Lung microvascular endothelial cell (primary cell): ENCODE measurements around the gene ZNF491. TPM values are rescaled to one million over a fixed set of nuclear protein-coding genes. Genes with fewer than 3 reads are reported as not detected.
"Not testable (repeated sequence)": the region's sequence is repeated elsewhere in the genome, so short reads cannot be mapped to it uniquely, and the experiment has no call there.

Source experiments
- DNase-seq, 2 donors: peaks; one replicate each; pipeline versions ENCODE4 v3.0.0 to v3.0.0-alpha.2; 2010; ENCODE audit warnings: low read depth in 2 of 2
- total RNA-seq: library from RNA; depleted of rRNA; stranded (reverse); fragments of >200 nt; gene quantifications from 2 replicates; pipeline ENCODE4 v1.2.1, GENCODE V29; 2014

Gene ZNF491
- total RNA-seq, 1 donor from 2014 or later: 1.4 TPM

DNA sequence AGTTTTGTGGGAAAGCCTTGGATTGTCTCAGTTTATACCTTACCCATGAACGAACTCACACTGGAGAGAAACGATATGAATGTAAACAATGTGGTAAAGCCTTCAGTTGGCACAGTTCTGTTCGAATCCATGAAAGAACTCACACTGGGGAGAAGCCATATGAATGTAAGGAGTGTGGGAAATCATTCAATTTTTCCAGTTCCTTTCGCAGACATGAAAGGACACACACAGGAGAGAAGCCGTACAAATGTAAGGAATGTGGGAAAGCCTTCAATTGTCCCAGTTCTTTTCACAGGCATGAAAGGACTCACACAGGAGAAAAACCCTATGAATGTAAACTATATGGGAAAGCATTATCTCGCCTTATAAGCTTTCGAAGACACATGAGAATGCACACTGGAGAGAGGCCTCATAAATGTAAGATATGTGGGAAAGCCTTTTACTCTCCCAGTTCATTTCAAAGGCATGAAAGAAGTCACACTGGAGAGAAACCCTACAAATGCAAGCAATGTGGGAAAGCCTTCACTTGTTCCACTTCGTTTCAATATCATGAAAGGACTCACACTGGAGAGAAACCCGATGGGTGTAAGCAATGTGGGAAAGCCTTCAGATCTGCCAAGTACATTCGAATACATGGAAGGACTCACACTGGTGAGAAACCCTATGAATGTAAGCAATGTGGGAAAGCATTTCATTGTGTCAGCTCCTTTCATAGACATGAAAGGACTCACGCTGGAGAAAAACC, 8.2 kb downstream of the ZNF491 start:
- no peak for DNase-seq

DNA sequence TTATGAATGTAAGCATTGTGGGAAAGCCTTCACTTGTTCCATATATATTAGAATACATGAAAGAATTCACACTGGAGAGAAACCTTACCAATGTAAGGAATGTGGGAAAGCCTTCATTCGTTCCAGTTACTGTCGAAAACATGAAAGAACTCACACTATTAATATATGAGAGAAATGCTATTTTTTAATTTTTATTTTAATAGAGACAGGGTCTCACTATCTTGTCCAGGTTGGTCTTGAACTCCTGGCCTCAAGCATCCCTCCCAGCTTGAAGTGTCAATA, 8.7 kb downstream of the ZNF491 start:
- no peak for DNase-seq

DNA sequence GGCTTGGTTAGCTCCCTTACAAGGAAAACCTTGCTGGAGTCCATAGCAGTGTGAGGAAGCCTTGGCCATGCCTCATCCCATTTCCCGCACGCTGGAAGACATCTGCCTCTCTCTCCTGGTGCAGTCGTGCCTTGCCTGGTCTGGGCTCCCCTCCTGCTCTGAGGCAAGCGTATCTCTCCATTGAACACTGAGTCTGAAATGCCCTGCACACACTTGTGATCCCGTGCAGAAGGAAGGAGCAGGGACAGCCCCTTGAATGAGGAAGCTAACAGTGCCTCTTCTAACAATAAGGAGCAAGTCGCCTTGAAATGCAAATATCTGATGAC, 15.3 kb downstream of the ZNF491 start:
- no peak for DNase-seq

- DNase-seq: peak; percentile 93 to 94
These were observed 15.8 kb downstream of the ZNF491 start, which contains the start of gene ZNF440 for GRCh38 chr19:11814029-11814699. Gene ZNF440, plus strand, starts transcription at chr19:11814273. Its CDS starts 175 bp downstream, at chr19:11814448.

DNA sequence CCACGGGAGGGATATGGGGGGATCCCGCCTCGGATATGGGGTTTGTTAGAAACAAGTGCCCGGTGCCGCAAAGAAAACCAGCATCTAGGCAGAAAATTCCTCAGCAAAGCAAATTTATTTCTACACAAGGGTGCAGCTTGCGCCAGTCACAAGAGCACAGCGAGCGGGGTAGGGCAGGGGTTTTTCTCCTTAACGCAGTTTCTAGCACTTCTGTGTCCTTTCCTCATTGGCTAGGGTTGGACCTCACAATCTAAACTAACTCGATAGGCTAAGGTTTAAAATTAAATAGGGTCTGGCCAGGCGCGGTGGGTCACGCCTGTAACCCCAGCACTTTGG, 16.3 kb downstream of the ZNF491 start:
- DNase-seq: peak; percentile 41 to 44

DNA sequence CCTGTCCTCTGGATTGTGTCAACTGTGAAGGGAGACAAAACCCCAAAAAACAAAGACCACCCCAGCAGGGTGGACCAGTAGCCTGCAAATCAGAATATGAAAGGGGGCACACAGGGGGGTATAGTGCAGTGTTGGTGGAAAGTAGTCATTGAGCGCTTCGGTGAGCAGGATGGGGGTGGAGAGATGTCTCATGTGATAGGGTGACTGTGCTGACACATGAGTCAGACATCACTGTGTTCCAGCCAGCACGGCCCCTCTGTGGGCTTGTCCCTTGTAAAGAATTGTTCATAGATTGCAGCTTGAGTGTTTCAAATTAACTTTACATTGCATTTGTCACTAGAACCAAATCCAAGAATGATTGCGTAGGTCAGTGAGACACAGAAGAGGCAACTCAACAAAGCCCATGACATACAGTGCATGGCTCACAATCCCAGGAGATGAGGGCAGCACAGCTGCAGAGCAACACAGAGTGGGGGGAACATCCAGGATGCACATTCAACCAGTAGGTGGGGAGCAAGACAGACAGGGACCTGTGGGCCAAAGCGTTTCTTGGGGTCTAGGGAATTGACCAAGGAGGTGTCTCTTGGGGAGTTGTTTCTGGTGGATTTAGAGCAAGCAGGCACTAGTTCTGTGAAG, 23.3 kb downstream of the ZNF491 start:
- DNase-seq: peak in 1 of 2 donors; percentile 28

GRCh38 chr19:11828957-11829876, 30.9 kb downstream of the ZNF491 start:
- DNase-seq: not testable (repeated sequence)

- no peak for DNase-seq
These were observed 34.1 kb downstream of the ZNF491 start for GRCh38 chr19:11832253-11832912.

DNA sequence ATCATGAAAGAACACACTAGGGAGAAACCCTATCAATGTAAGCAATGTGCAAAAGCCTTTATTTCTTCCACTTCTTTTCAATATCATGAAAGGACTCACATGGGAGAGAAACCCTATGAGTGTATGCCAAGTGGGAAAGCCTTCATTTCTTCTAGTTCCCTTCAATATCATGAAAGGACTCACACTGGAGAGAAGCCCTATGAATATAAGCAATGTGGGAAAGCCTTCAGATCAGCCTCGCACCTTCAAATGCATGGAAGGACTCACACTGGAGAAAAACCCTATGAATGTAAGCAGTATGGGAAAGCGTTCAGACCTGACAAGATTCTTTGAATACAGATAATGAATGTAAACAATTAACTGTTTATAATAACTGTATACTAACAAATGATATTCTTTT, 35.2 kb downstream of the ZNF491 start:
- no peak for DNase-seq

DNA sequence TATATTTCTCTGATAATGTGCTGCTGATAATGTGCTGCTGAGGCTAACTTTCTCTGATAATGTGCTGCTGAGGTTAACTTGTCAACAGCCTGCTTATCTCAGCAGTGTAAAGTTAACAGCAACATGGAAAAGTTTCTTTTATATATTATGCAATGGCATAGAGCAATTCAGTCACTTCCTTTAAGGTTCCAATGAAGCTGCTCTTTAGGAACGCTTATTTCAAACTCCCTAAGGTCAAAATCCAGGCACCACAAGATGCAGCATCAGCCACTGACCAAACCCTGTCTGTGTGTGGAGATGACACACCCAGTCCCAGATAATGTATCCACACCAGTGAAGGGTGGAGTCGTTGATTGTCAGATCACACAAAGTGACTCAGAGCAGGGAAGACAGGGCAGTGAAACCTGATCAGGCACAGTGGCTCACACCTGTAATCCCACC, 37.3 kb downstream of the ZNF491 start:
- not testable (repeated sequence) for DNase-seq

GRCh38 chr19:11843722-11844121, 45.4 kb downstream of the ZNF491 start:
- no peak for DNase-seq

DNA sequence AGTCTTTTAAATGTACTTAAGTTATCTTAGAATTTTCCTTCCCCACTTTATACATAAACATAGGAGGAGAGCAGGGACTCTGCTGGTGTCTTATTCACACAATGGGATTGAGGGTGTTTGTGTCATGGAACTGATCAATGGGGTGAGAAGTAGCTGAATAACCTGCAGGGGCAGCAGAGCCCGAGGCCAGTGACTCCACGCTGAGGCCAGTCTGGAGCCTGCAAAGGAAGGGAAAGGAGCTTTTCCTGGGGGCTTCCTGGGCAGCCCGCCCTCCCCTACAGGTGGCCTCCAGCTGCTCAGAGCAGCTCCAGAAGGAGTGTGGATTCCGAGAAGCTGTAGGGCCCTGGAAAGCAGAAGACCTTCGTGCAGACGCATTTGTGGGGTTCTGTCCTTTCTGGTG, 49.3 kb downstream of the ZNF491 start:
- DNase-seq: not testable (repeated sequence)

DNA sequence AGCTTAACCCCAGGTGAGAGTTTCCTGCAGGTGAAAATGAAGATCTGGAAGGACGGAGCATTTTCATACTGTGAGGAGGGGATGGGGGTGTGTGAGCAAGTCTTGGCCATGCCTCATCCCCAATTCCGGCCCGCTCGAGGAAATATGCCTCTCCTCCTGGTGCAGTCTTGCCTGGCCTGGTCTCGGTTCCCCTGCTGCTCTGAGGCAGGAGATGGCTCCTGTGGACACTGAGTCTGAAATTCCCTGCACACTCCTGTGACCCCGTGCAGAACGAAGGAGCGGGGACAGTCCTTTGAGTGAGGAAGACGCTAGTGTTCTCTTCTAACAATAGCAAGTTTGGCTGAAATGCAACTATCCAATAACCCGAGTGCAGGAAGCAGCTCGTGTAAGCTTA, 49.9 kb downstream of the ZNF491 start:
- no peak for DNase-seq

DNA sequence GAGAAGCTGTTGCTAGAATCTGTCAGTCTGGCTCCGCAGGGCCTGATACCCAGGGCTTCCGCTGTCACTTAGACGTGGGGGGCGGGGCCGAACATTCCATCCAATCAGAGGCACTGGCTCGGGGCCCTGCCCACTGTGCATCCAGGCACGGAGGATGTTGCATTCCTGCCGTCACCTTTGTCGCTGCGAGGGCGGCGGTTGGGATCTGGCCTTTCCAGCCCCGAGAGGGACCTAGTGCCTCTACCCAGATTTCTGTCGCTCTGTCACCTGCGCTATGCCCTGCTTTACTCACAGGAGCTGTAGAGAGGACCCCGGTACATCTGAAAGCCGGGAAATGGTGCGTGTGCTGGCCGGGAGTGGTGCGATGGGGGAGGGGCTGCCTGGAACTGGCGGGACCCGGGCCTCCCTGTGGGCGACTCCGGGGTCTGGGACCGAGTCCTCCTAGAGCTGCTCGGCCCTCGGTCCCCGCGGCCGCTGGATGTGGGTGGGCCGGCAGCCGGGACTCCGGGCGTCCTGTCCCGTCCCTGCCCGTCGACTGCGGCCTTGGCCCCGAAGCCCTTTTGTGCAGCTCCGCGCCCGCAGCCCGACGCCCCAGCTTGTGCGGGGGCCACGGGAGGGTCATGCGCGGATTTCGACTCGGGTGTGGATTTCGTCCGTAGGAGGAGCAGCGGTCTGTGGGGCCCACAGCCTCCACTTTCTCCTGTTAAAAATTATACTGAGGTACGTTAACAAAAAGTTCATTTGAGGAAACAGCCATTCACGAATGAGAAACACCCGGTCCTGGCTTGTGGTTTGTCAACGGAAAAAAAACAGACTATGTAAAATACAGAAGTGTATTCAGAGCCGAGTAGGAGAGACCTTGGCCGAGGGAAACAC, 50.5 kb downstream of the ZNF491 start, which contains the start of gene ZNF439:
TSS of gene ZNF439 (plus strand) at position 133 of the 876 bp plus-strand sequence. CDS start at position 275, 142 bp downstream.
- DNase-seq: peak; percentile 3 to 39

DNA sequence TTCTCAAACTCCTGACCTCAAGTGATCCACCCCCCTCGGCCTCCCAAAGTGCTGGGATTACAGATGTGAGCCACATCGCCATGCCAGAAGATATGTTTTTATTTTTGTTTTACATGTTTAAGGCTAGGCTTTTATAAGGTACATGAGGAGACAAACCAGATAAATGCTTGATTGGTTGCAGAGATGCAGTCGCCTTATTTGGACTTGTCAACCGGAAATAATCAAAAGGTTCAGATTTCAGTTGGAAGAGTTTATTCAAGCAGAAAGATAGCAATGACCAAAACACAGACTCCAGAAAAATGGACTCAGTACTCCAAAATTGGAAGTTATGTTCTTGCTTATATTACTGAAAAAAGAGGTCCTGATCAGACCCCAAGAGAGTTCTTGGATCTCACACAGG, 52.0 kb downstream of the ZNF491 start:
- DNase-seq: not testable (repeated sequence)

DNA sequence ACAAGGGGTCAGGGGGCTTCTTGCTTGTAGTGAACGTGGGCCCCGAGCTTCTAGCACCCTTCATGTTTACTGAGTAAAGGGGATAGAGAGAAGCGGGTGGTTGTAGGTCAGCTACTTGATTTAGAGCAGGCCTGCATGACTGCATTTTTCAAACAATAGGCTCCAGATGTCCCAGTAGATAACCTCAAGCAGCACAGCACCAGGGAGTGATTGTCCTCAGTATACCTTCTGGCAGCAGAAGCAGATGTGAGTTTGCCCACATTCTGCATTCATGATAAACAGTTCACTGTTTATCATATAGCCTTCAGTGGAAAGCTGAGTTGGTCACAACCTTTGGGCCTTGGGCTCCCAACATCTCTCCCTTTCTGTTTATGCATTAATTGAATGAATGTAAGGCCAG, 55.0 kb downstream of the ZNF491 start:
- DNase-seq: no peak

DNA sequence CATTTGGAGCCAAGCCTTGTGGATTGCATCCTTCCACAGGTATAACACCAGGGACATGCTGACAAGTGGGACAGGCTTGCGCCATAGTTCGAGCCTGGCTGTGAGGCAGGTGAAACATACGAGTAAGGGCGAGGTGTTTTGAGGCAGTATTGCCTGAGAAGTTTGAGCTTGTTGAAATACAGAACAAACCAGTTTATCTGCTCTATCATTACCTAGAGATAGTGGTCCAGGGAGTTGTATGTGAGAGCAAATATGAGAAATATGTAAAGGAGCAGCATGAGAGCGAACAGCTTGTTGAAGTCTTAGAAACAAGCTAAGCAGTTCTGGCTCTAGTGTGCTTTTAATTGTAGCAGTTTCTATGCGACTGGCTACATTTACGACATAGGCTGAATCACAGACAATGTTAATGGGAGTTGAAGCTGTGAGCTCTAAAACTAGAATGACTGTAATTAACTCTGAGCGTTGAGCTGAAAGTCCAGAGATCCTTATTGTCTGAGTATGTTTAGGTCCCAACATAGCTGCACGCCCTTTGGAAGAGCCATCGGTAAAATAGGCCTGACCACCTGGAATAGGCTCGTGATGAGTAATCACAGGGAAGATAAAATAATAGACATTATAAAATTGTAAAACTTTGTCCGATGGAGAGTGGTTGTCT, 58.4 kb downstream of the ZNF491 start:
- DNase-seq: no peak
